NT2/D1 (cell line): ENCODE measurements around the gene PGM2.

Experiments used
- DNase-seq: peaks from one replicate; pipeline ENCODE4 v3.0.0-alpha.2; 2011; ENCODE audit warnings: low read depth, low spot score
- H3K27me3 ChIP-seq: 2 replicates; pipeline ENCODE4 v1.6.0; 2011; ENCODE audit warnings: mild to moderate bottlenecking; ENCODE audit not compliant: insufficient read length, insufficient read depth
- H3K36me3 ChIP-seq: 2 replicates; pipeline ENCODE4 v1.6.1; 2011; ENCODE audit warnings: mild to moderate bottlenecking, low read length, mixed read lengths; ENCODE audit not compliant: insufficient read depth, insufficient read length
- H3K4me1 ChIP-seq: 2 replicates; pipeline ENCODE4 v1.5.1; 2011; ENCODE audit not compliant: insufficient read depth, insufficient read length
- H3K4me3 ChIP-seq: 2 replicates; pipeline ENCODE4 v1.5.1; 2011; ENCODE audit warnings: low read depth; ENCODE audit not compliant: insufficient read length
- H3K9ac ChIP-seq: 2 replicates; pipeline ENCODE4 v1.6.0; 2011; ENCODE audit warnings: low read depth; ENCODE audit not compliant: insufficient read length
- H3K9me3 ChIP-seq: 2 replicates; pipeline ENCODE4 v1.5.1; 2011; ENCODE audit warnings: mild to moderate bottlenecking, low read length; ENCODE audit not compliant: insufficient read depth
- SUZ12 ChIP-seq: IDR thresholded peaks from 2 replicates; pipeline ENCODE4 v1.6.1; 2011; ENCODE audit not compliant: insufficient read length, insufficient read depth; ENCODE audit errors: extremely low read depth
- YY1 ChIP-seq: IDR thresholded peaks from 2 replicates; pipeline ENCODE4 v1.6.1; 2011; ENCODE audit not compliant: insufficient read length, insufficient read depth
- ZNF274 ChIP-seq: IDR thresholded peaks from 2 replicates; pipeline ENCODE4 v1.6.1; 2011; ENCODE audit warnings: mild to moderate bottlenecking, low read depth, low read length

PGM2 gene

GRCh38 chr4:37903901-37904300 is 77.4 kb downstream of the PGM2 start:
- H3K4me1 ChIP-seq: no peaks in the 10 kb centered on the region
- TF ChIP-seq SUZ12: no peak
- no peak for TF ChIP-seq YY1
- no peak for TF ChIP-seq ZNF274

DNA sequence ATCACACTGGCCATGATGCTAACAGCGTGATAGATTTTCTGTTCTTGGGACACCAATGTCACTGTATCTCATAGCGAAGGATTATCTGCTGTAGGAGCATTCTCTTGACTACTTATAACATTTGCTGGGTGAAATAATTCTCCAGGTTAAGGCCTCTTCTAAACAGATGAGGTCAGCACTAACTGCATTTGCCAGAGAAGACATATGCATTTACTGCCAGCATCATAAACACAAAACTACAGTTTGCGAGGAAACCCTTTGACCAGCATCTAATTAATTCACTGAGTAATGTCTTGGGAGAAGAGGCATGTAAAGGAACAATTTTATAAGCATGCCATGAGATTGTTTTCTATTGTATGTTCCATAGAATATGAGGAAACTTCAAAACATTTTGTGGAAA is 78.3 kb downstream of the PGM2 start:
- Histone ChIP-seq H3K27me3 (no peaks in the 10 kb centered on the region), H3K9me3 (no peaks in the 10 kb centered on the region), H3K36me3 (no peaks in the 10 kb centered on the region), H3K9ac (no peak overlapping the region), H3K4me1 (no peaks in the 10 kb centered on the region), H3K4me3 (no peak overlapping the region)
- no peak for TF ChIP-seq SUZ12
- TF ChIP-seq ZNF274: no peak
- TF ChIP-seq YY1: no peak
- DNase-seq: no peak

More at GRCh38 chr4:37903901-37904300, 77.4 kb downstream of the PGM2 start:
- no peak overlapping the region for H3K9ac ChIP-seq
- H3K9me3 ChIP-seq: no peaks in the 10 kb centered on the region
- H3K36me3 ChIP-seq: no peaks in the 10 kb centered on the region
- H3K27me3 ChIP-seq: no peaks in the 10 kb centered on the region
- H3K4me3 ChIP-seq: no peak overlapping the region
- no peak for DNase-seq

DNA sequence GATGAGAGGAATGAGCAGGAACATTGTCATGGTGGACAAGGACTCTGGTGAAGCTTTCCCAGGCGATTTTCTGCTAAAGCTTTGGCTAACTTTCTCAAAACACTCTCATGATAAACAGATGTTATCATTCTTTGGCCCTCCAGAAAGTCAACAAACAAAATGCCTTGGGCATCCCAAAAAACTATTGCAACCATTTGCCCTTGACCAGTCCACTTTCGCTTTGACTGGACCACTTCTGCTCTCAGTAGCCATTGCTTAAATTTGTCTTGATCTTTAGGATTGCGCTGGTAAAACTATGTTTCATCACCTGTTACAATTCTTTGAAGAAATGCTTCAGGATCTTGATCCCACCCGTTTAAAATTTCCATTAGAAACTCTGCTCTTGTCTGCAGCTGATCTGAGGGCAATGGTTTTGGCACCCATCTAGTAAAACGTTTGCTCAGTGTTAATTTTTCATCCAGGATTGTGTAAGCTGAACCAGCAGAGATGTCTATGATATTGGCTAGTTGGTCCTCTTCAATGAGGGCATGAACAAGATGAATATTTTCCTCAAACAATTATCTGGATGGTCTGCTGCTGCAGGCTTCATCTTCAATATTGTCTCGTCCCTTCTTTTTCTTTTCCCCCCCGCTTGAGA is 79.2 kb downstream of the PGM2 start:
- Histone ChIP-seq H3K9me3 (no peaks in the 10 kb centered on the region), H3K4me3 (no peak overlapping the region), H3K36me3 (no peaks in the 10 kb centered on the region), H3K4me1 (no peaks in the 10 kb centered on the region), H3K27me3 (no peaks in the 10 kb centered on the region), H3K9ac (no peak overlapping the region)
- no peak for DNase-seq
- TF ChIP-seq YY1 (no peak), SUZ12 (no peak), ZNF274 (no peak)

DNA sequence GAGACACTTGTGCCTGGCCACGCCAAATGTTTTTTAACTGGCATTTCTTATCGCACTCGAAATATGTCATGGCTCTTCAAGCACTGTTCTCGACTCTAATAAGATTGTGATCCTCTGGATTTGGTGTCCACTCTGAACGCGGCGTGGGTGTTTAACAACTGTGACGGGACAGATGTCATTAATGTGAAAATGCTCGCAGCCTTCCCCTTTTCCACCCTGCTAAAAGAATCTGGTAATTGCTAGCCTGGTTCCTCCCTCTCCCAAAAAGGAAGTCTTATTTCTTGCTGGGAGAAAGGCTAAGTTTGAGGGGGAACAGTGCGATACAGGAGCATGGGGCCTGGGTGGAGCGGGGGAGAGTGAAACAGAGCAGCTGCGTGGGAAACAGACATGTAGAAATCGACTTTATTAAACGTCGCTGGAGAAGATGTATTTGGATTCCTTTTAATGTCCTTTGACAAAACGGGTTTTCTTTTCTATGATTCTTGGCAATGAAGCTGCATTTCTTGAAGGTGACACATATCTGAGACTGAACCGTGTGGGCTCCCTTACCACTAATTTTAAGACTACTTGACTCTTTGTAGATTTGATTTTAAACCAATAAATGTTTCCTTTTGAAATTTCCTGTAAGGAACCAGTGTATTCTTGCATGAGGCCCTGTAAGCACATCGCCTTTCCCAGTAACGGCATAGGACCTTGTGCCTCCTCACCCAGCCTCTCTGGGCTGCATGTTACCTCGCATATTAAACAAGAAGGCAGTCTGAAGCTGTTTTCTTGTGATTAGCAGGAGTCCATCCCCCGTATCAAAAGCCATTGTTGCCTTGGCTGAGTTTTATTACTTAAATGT is 82.2 kb downstream of the PGM2 start:
- no peaks in the 10 kb centered on the region for H3K4me1 ChIP-seq
- H3K27me3 ChIP-seq: no peaks in the 10 kb centered on the region
- no peaks in the 10 kb centered on the region for H3K36me3 ChIP-seq
- no peaks in the 10 kb centered on the region for H3K9me3 ChIP-seq
- no peak overlapping the region for H3K9ac ChIP-seq
- no peak for TF ChIP-seq YY1
- no peak for TF ChIP-seq SUZ12
- TF ChIP-seq ZNF274: no peak
- H3K4me3 ChIP-seq: no peak overlapping the region
- DNase-seq: no peak

GRCh38 chr4:37909332-37910090 is 83.0 kb downstream of the PGM2 start:
- no peak overlapping the region for H3K9ac ChIP-seq
- no peaks in the 10 kb centered on the region for H3K36me3 ChIP-seq
- H3K4me3 ChIP-seq: no peak overlapping the region

GRCh38 chr4:37910091-37910486 is 83.6 kb downstream of the PGM2 start:
- Histone ChIP-seq H3K27me3 (no peaks in the 10 kb centered on the region), H3K4me1 (no peaks in the 10 kb centered on the region), H3K9me3 (no peaks in the 10 kb centered on the region), H3K36me3 (no peaks in the 10 kb centered on the region), H3K4me3 (no peak overlapping the region), H3K9ac (no peak overlapping the region)
- DNase-seq: no peak
- TF ChIP-seq SUZ12 (no peak), ZNF274 (no peak), YY1 (no peak)

More at GRCh38 chr4:37909332-37910090, 83.0 kb downstream of the PGM2 start:
- no peaks in the 10 kb centered on the region for H3K4me1 ChIP-seq
- no peak for DNase-seq
- TF ChIP-seq SUZ12 (no peak), YY1 (no peak), ZNF274 (no peak)
- H3K27me3 ChIP-seq: no peaks in the 10 kb centered on the region
- H3K9me3 ChIP-seq: no peaks in the 10 kb centered on the region
